Brain microvascular endothelial cell (primary cell): ENCODE results near the gene PPRC1.

Source experiments
- DNase-seq: peaks from one replicate; pipeline ENCODE4 v3.0.0-alpha.2; 2020
- H3K27ac ChIP-seq: fragments of 250-450 bp; sonication (Bioruptor Pico); 2 replicates; pipeline ENCODE4 v1.5.1; 2020; ENCODE audit warnings: mild to moderate bottlenecking, moderate library complexity
- H3K27me3 ChIP-seq: fragments of 250-450 bp; sonication (Bioruptor Pico); replicated peaks from 2 replicates; pipeline ENCODE4 v1.5.1; 2020; ENCODE audit warnings: mild to moderate bottlenecking
- H3K36me3 ChIP-seq: fragments of 250-450 bp; sonication (Bioruptor Pico); replicated peaks from 2 replicates; pipeline ENCODE4 v1.5.1; 2020; ENCODE audit warnings: mild to moderate bottlenecking
- H3K4me3 ChIP-seq: 2 replicates; pipeline ENCODE4 v1.5.1; 2011; ENCODE audit warnings: low read depth, mild to moderate bottlenecking, control low read depth, low read length, moderate library complexity
- CTCF ChIP-seq: IDR thresholded peaks from 2 replicates; pipeline ENCODE4 v1.5.1; 2011; ENCODE audit warnings: low read depth, mild to moderate bottlenecking, moderate library complexity, low read length, control low read depth, inconsistent platforms; ENCODE audit errors: missing control alignments
- in situ Hi-C: cut with HindIII; loops from 2 replicates; pipeline ENCODE4 v1.10.0; 2017; ENCODE audit warnings: low sequenced_read_pairs, low pct_ligation_motif_present

PPRC1 gene

GRCh38 chr10:102111276-102111675 lies 21.6 kb upstream of the PPRC1 start:
- in situ Hi-C loops: no loop called here
- H3K36me3 ChIP-seq: peaks cover 46% of the 10 kb centered on the region
- TF ChIP-seq CTCF: no peak
- no peaks in the 10 kb centered on the region for H3K27me3 ChIP-seq
- no peak overlapping the region for H3K4me3 ChIP-seq
- no peak for DNase-seq
- H3K27ac ChIP-seq: no peak overlapping the region

GRCh38 chr10:102112210-102112817 lies 20.5 kb upstream of the PPRC1 start:
- no peak overlapping the region for H3K27ac ChIP-seq
- TF ChIP-seq CTCF: peak; percentile 39

GRCh38 chr10:102113261-102113955 lies 19.4 kb upstream of the PPRC1 start:
- Histone ChIP-seq H3K27me3 (no peaks in the 10 kb centered on the region), H3K27ac (no peak overlapping the region), H3K36me3 (peaks cover 30% of the 10 kb centered on the region), H3K4me3 (peak overlapping the region; percentile 80)
- no peak for DNase-seq
- in situ Hi-C loops: no loop called here
- TF ChIP-seq CTCF: no peak

More at GRCh38 chr10:102112210-102112817, 20.5 kb upstream of the PPRC1 start:
- in situ Hi-C loops: no loop called here
- no peaks in the 10 kb centered on the region for H3K27me3 ChIP-seq
- H3K4me3 ChIP-seq: no peak overlapping the region
- no peak for DNase-seq
- peaks cover 40% of the 10 kb centered on the region for H3K36me3 ChIP-seq

- DNase-seq: no peak
Measured at GRCh38 chr10:102113956-102114857, 18.6 kb upstream of the PPRC1 start.

More at GRCh38 chr10:102113956-102114857, 18.6 kb upstream of the PPRC1 start:
- H3K36me3 ChIP-seq: peaks cover 22% of the 10 kb centered on the region
- peak overlapping the region; percentile 80 for H3K4me3 ChIP-seq
- in situ Hi-C loops: no loop called here
- no peaks in the 10 kb centered on the region for H3K27me3 ChIP-seq
- H3K27ac ChIP-seq: peak overlapping the region; percentile 43
- TF ChIP-seq CTCF: no peak
